Fibroblast of lung (primary cell): ENCODE results near the gene RHOT2.

ENCODE experiments used
- EZH2 ChIP-seq: IDR thresholded peaks from 2 replicates; pipeline ENCODE4 v1.5.1; 2012; ENCODE audit warnings: low read length, control low read depth, mild to moderate bottlenecking; ENCODE audit errors: missing control alignments
- TF ChIP-seq, protein P1 (sequence below), 2 donors: IDR thresholded peaks in 1 of 2; conservative IDR thresholded peaks in 1 of 2; 1 replicate in 1 of 2; 2 replicates in 1 of 2; pipeline ENCODE4 v1.5.1; 2011 to 2012; ENCODE audit warnings: low read length in 2 of 2, control low read depth in 1 of 2, inconsistent platforms in 1 of 2, low read depth in 1 of 2, mild to moderate bottlenecking in 1 of 2

DNA sequence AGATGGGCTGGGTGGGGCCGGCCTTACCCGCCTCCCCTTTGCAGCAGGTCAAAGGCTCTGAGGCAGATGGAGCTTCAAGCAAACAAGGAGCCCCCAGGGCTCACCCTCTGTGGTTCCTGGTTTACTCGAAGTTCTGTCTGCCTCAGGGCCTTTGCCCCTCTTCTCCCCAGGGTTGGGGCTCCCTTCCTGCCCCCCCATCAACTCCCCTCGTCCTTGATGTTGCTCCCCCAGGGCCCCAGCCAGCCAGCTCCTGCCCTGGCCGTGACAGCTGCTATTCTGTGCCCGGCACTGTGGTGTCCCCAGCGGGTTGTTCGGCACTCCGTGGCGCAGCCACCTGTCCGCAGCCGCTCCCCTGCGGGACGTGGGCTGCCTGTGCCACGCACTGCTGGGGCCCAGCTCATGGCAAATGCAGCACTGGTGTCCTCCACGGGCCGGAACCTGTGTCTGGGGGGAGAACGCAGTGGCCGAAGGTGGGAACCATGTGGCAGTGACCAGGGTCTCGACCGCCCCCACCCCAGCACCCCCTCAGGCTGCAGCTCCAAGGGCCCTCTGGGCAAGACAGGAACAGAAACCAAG lies 42.7 kb downstream of the RHOT2 start:
- TF ChIP-seq, protein P1, sequence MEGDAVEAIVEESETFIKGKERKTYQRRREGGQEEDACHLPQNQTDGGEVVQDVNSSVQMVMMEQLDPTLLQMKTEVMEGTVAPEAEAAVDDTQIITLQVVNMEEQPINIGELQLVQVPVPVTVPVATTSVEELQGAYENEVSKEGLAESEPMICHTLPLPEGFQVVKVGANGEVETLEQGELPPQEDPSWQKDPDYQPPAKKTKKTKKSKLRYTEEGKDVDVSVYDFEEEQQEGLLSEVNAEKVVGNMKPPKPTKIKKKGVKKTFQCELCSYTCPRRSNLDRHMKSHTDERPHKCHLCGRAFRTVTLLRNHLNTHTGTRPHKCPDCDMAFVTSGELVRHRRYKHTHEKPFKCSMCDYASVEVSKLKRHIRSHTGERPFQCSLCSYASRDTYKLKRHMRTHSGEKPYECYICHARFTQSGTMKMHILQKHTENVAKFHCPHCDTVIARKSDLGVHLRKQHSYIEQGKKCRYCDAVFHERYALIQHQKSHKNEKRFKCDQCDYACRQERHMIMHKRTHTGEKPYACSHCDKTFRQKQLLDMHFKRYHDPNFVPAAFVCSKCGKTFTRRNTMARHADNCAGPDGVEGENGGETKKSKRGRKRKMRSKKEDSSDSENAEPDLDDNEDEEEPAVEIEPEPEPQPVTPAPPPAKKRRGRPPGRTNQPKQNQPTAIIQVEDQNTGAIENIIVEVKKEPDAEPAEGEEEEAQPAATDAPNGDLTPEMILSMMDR (conservative IDR thresholded peaks at IDR 0.05 in 1 of 2, IDR thresholded peaks at IDR 0.05 in 1 of 2; ENCODE audit: low read depth in 1 of 2, low read length in 2 of 2) = no peak
- TF ChIP-seq EZH2 = no peak
